Muscle of leg (tissue), 11 donors: Measurements from ENCODE around the gene SMIM7. TPM values are rescaled to one million over a fixed set of nuclear protein-coding genes. Genes with fewer than 3 reads are reported as not detected.
"Not testable (repeated sequence)": the region's sequence is repeated elsewhere in the genome, so short reads cannot be mapped to it uniquely, and the experiment has no call there.

Source experiments
- DNase-seq: peaks from one replicate; pipeline ENCODE4 v3.0.0; 2013
- H3K27ac ChIP-seq: one replicate; pipeline ENCODE4 v1.5.1; 2013; ENCODE audit warnings: mild to moderate bottlenecking, low read length, control low read depth
- H3K27me3 ChIP-seq: one replicate; pipeline ENCODE4 v1.6.1; 2013; ENCODE audit warnings: low read length; ENCODE audit not compliant: control insufficient read depth, insufficient read depth
- H3K36me3 ChIP-seq: one replicate; pipeline ENCODE4 v1.6.1; 2013; ENCODE audit warnings: low read length; ENCODE audit not compliant: control insufficient read depth, insufficient read depth
- H3K4me1 ChIP-seq: one replicate; pipeline ENCODE4 v1.6.1; 2013; ENCODE audit warnings: low read length; ENCODE audit not compliant: control insufficient read depth, insufficient read depth
- H3K4me3 ChIP-seq: one replicate; pipeline ENCODE4 v1.5.1; 2013; ENCODE audit warnings: low read length, control low read depth
- H3K9me3 ChIP-seq: replicated peaks from 2 replicates; pipeline ENCODE4 v1.6.1; 2013; ENCODE audit warnings: low read depth, low read length; ENCODE audit not compliant: control insufficient read depth
- WGBS: methylation state at CpG from one replicate; pipeline ENCODE4 v1.1.5; 2013; ENCODE audit warnings: missing lambda C conversion rate; ENCODE audit not compliant: insufficient coverage; 5-methylcytosine and 5-hydroxymethylcytosine counted together
- polyA plus RNA-seq, 8 donors: library from polyadenylated mRNA; unstranded; fragments of 120-200 nt; gene quantifications; one replicate each; pipeline versions ENCODE4 v1.2.1 to v1.2.3, GENCODE V29; 2013; ENCODE audit warnings: inconsistent platforms in 1 of 8, low replicate concordance in 1 of 8; ENCODE audit not compliant: insufficient read length in 8 of 8, insufficient read depth in 1 of 8
- total RNA-seq: library from RNA; stranded (reverse); fragments of 120-200 nt; gene quantifications from one replicate; pipeline ENCODE4 v1.2.4, GENCODE V29; 2013

The SMIM7 gene
- total and polyA plus RNA-seq, 9 donors: 50.4 to 70.1 (median 57.8) TPM

- peaks cover 28% of the 10 kb centered on the region for H3K4me1 ChIP-seq
- WGBS: under 1% methylated on average over 58 of the region's 76 CpGs
- H3K9me3 ChIP-seq: no peaks in the 10 kb centered on the region
- H3K4me3 ChIP-seq: peak within 1 kb of the TSS; percentile 96
- H3K27me3 ChIP-seq: no peaks in the 10 kb centered on the region
- peak; percentile 76 for DNase-seq
- peak within 1 kb of the TSS; percentile 99 for H3K27ac ChIP-seq
- peaks cover 35% of the 10 kb centered on the region for H3K36me3 ChIP-seq
These were observed 977 bp upstream of the SMIM7 start, which contains the start of gene TMEM38A for GRCh38 chr19:16660763-16661479. Gene TMEM38A, plus strand, starts transcription at chr19:16661139. Its CDS starts 79 bp downstream, at chr19:16661218.

- DNase-seq: no peak
- 1% methylated on average over 13 of the region's 14 CpGs for WGBS
- H3K4me3 ChIP-seq: peak overlapping the region; percentile 96
These were observed 496 bp downstream of the SMIM7 start for GRCh38 chr19:16659464-16659831.

DNA sequence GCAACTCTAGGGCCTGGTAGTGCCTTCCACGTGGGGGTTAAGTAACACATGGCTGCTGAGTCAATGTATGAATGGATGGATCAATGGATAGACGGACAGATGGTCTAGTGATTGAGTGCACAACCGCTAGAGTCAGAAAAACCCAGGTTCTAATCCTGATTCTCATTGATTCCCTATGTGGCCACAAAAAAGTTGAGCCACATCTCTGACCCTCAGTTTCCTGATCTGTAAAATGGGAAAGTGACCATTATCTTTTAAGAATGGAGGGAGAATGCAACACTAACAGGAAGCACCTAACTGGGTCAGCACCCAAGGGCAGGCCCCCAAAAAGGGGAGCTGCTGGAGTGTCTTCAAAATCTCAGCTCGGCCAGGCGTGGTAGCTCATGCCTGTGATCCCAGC, 2.6 kb downstream of the SMIM7 start:
- no peaks in the 10 kb centered on the region for H3K27me3 ChIP-seq
- no peaks in the 10 kb centered on the region for H3K9me3 ChIP-seq
- H3K36me3 ChIP-seq: peaks cover 63% of the 10 kb centered on the region
- DNase-seq: no peak
- 74% methylated on average over 3 of the region's 5 CpGs for WGBS
- no peak overlapping the region for H3K4me3 ChIP-seq
- peaks cover 25% of the 10 kb centered on the region for H3K4me1 ChIP-seq
- no peak overlapping the region for H3K27ac ChIP-seq

More at GRCh38 chr19:16659464-16659831, 496 bp downstream of the SMIM7 start:
- H3K36me3 ChIP-seq: peaks cover 46% of the 10 kb centered on the region
- no peaks in the 10 kb centered on the region for H3K9me3 ChIP-seq
- no peaks in the 10 kb centered on the region for H3K27me3 ChIP-seq
- H3K27ac ChIP-seq: peak overlapping the region; percentile 99
- H3K4me1 ChIP-seq: peaks cover 28% of the 10 kb centered on the region

DNA sequence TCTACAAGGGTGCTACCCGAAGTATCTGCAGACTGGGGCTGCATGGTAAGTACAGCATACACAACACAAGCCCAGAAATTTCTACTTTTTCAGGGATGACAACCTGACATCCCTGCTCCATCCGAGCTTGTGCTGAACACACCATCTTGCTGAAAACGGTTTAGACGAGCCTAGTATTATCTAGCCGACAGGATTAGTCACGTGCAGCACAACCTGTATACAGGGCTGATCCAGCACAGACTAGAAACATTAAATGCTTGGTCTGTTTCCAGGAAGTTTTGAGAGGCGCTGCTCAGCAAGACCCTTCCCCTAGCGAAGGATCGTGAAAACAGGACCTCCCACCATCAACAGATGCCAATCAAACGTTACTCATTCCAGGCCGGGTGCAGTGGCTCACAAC, 4.2 kb downstream of the SMIM7 start:
- no peaks in the 10 kb centered on the region for H3K9me3 ChIP-seq
- 88% methylated on average over 10 of the region's 11 CpGs for WGBS
- no peaks in the 10 kb centered on the region for H3K27me3 ChIP-seq
- H3K36me3 ChIP-seq: peaks cover 80% of the 10 kb centered on the region
- DNase-seq: no peak
- no peak overlapping the region for H3K27ac ChIP-seq
- no peak overlapping the region for H3K4me3 ChIP-seq
- peaks cover 18% of the 10 kb centered on the region for H3K4me1 ChIP-seq

DNA sequence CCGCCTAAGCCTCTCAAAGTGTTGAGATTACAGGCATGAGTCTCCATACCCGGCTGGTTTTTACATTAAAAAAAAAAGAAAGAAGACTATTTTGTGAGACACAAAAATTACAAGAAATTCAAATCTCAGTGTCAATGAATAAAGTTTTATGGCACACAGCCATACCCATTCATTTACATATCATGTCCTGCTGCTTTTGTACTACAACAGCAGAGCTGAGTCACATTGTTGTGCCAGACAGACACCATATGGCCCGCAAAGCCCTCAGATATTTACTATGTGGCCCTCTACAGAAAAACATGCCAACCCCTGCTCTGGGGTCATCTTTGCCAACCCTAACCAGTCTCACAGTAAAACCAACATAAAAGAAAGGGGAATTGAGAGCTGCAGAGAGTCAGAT, 5.3 kb downstream of the SMIM7 start:
- H3K4me3 ChIP-seq: no peak overlapping the region
- H3K9me3 ChIP-seq: no peaks in the 10 kb centered on the region
- peaks cover 13% of the 10 kb centered on the region for H3K4me1 ChIP-seq
- no peak overlapping the region for H3K27ac ChIP-seq
- no peak for DNase-seq
- peaks cover 82% of the 10 kb centered on the region for H3K36me3 ChIP-seq
- H3K27me3 ChIP-seq: no peaks in the 10 kb centered on the region
- WGBS: 86% methylated on average over 1 of the region's 3 CpGs

- Histone ChIP-seq H3K4me3 (no peak overlapping the region), H3K9me3 (no peaks in the 10 kb centered on the region), H3K27me3 (no peaks in the 10 kb centered on the region), H3K36me3 (peaks cover 82% of the 10 kb centered on the region), H3K4me1 (peaks cover 8% of the 10 kb centered on the region), H3K27ac (no peak overlapping the region)
- WGBS: 93% methylated on average over 3 of the region's 3 CpGs
- DNase-seq: no peak
These were observed 5.8 kb downstream of the SMIM7 start for GRCh38 chr19:16654140-16654539.

- peak; percentile 63 for DNase-seq
- Histone ChIP-seq H3K4me1 (no peaks in the 10 kb centered on the region), H3K27ac (no peak overlapping the region), H3K27me3 (no peaks in the 10 kb centered on the region), H3K4me3 (no peak overlapping the region), H3K9me3 (no peaks in the 10 kb centered on the region), H3K36me3 (peaks cover 74% of the 10 kb centered on the region)
- 32% methylated on average over 6 of the region's 7 CpGs for whole genome bisulfite sequencing
These were observed 7.1 kb downstream of the SMIM7 start for GRCh38 chr19:16652854-16653253.

DNA sequence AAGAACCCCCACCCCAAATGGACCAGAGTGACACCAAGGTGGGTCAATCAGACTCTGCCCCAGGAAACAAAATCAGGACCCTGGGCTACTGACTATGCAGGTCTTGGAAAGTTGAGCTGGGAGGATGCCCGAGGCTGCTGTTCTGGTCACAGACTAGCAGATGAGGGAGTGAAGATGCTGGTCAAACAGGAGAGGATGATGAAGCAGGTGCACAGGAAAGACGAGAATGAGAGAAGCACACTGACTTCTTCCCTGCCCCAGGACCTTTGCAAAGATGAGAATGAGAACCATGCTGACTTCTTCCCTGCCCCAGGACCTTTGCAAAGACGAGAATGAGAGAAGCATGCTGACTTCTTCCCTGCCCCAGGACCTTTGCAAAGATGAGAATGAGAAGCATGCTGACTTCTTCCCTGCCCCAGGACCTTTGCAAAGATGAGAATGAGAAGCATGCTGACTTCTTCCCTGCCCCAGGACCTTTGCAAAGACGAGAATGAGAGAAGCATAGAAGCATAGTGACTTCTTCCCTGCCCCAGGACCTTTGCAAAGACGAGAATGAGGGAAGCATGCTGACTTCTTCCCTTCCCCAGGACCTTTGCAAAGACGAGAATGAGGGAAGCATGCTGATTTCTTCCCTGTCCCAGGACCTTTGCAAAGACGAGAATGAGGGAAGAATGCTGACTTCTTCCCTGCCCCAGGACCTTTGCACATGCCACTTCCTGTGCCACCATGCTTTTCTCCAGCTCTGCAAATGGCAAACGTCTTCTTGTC, 8.3 kb downstream of the SMIM7 start:
- not testable (repeated sequence) for H3K4me3 ChIP-seq, H3K4me1 ChIP-seq, H3K27ac ChIP-seq, H3K27me3 ChIP-seq, DNase-seq, H3K9me3 ChIP-seq
- peaks cover 72% of the 10 kb centered on the region for H3K36me3 ChIP-seq
- WGBS: 96% methylated on average over 6 of the region's 8 CpGs

GRCh38 chr19:16650821-16651220, 9.1 kb downstream of the SMIM7 start:
- Histone ChIP-seq H3K36me3 (peaks cover 71% of the 10 kb centered on the region), H3K27ac (no peak overlapping the region), H3K27me3 (no peaks in the 10 kb centered on the region), H3K9me3 (no peaks in the 10 kb centered on the region), H3K4me1 (no peaks in the 10 kb centered on the region), H3K4me3 (no peak overlapping the region)
- DNase-seq: no peak
- 75% methylated on average over 2 of the region's 2 CpGs for WGBS

GRCh38 chr19:16649734-16650133, 10.2 kb downstream of the SMIM7 start:
- peaks cover 73% of the 10 kb centered on the region for H3K36me3 ChIP-seq
- no peaks in the 10 kb centered on the region for H3K9me3 ChIP-seq
- H3K27me3 ChIP-seq: no peaks in the 10 kb centered on the region
- DNase-seq: peak; percentile 26
- no peak overlapping the region for H3K4me3 ChIP-seq
- no peaks in the 10 kb centered on the region for H3K4me1 ChIP-seq
- 52% methylated on average over 5 of the region's 9 CpGs for WGBS
- H3K27ac ChIP-seq: no peak overlapping the region
